GM13976 (cell line): ENCODE data around the gene NDST4.

ENCODE experiments used
- DNase-seq: peaks from one replicate; pipeline ENCODE4 v3.0.0; 2012; ENCODE audit warnings: low spot score
- CTCF ChIP-seq: IDR thresholded peaks from 2 replicates; pipeline ENCODE4 v1.5.1; 2012; ENCODE audit warnings: borderline replicate concordance, mild to moderate bottlenecking; ENCODE audit not compliant: insufficient read depth; ENCODE audit errors: extremely low read depth, missing control alignments, control extremely low read depth
- in situ Hi-C: fragments of 300-500 bp; cut with MboI; formaldehyde crosslinking; loops from one replicate; pipeline ENCODE4 v1.12.0; 2022; ENCODE audit warnings: low sequenced_read_pairs, mixed read lengths, inconsistent platforms; ENCODE audit not compliant: unreplicated experiment

NDST4 gene

GRCh38 chr4:115110191-115111181 lies 2.9 kb downstream of the NDST4 start:
- no peak for DNase-seq
- in situ Hi-C loops = no loop called here
- TF ChIP-seq CTCF = no peak

- no peak for TF ChIP-seq CTCF
- DNase-seq = no peak
- in situ Hi-C loops = no loop called here
Measured at GRCh38 chr4:115108850-115109249, 4.6 kb downstream of the NDST4 start.

- no peak for DNase-seq
- no peak for TF ChIP-seq CTCF
- in situ Hi-C loops = no loop called here
Measured at GRCh38 chr4:115107411-115107810, 6.0 kb downstream of the NDST4 start.

GRCh38 chr4:115101675-115102074 lies 11.7 kb downstream of the NDST4 start:
- in situ Hi-C loops = no loop called here
- DNase-seq = no peak
- no peak for TF ChIP-seq CTCF

GRCh38 chr4:115090483-115091075 lies 22.8 kb downstream of the NDST4 start:
- peak; percentile 6 for DNase-seq
- in situ Hi-C loops = loop anchor here (25.0 kb wide), 1 partner anchor 772 kb away; no protein-coding TSS in a partner anchor
- TF ChIP-seq CTCF = no peak

GRCh38 chr4:115082633-115083032 lies 30.8 kb downstream of the NDST4 start:
- TF ChIP-seq CTCF = no peak
- in situ Hi-C loops = loop anchor here (25.0 kb wide), 1 partner anchor 780 kb away; no protein-coding TSS in a partner anchor
- no peak for DNase-seq
